ENCODE data around the gene PRICKLE1. TPM values are rescaled to one million over a fixed set of nuclear protein-coding genes. Genes with fewer than 3 reads are reported as not detected.

The PRICKLE1 gene
- polyA plus RNA-seq, 6 donors from 2014 or later, result 16.9 to 45.2 (median 35.4) TPM

- peak overlapping the region in 1 of 6 donors; percentile 53 for H3K27ac Mint-ChIP-seq
- H3K27me3 Mint-ChIP-seq, result no peaks in the 10 kb centered on the region
- H3K36me3 Mint-ChIP-seq, result no peaks in the 10 kb centered on the region
- H3K4me3 Mint-ChIP-seq, result no peak overlapping the region
- H3K4me1 Mint-ChIP-seq, result no peaks in the 10 kb centered on the region
- no peak for ATAC-seq (ENCODE audit: low read depth in 2 of 2)
- DNase-seq, result no peak
- no peaks in the 10 kb centered on the region for H3K9me3 Mint-ChIP-seq
Measured at GRCh38 chr12:42490261-42490842, 99.2 kb downstream of the PRICKLE1 start.

- no peak for ATAC-seq (ENCODE audit: low read depth in 2 of 2)
- Mint-ChIP-seq H3K4me3 (peak overlapping the region in 1 of 8 donors; percentile 1), H3K27me3 (no peaks in the 10 kb centered on the region), H3K36me3 (no peaks in the 10 kb centered on the region), H3K9me3 (no peaks in the 10 kb centered on the region), H3K4me1 (peaks cover 10 to 22% (median 21%) of the 10 kb centered on the region in 3 donors), H3K27ac (peak overlapping the region in 2 of 6 donors; percentile 9 to 42)
- no peak for DNase-seq
Measured at GRCh38 chr12:42486407-42486806, 103.1 kb downstream of the PRICKLE1 start.

DNA sequence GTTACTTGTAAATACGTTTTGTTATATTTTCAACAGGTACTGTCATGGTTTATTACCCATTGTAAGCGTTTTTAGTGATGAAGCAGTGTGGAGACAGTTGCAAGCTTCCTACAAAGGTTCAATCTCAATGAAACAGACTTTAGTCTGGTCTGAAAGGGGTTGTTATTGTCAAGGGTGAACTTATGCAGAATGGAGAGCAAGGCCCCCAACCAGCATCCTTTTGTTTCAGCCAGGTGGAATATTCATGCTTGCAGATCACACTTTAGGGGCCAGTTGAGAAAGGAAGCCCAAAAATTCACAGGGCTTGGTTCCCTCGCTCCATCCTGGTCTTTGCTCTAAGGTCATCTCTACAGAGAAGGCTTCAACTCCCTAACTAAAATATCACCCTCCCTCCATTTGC, 103.7 kb downstream of the PRICKLE1 start:
- peaks cover 15 to 28% (median 26%) of the 10 kb centered on the region in 3 donors for H3K4me1 Mint-ChIP-seq
- ATAC-seq (ENCODE audit: low read depth in 2 of 2) (no peak), DNase-seq (no peak)
- H3K27me3 Mint-ChIP-seq, result no peaks in the 10 kb centered on the region
- no peaks in the 10 kb centered on the region for H3K9me3 Mint-ChIP-seq
- no peaks in the 10 kb centered on the region for H3K36me3 Mint-ChIP-seq
- peak overlapping the region in 2 of 6 donors; percentile 46 to 47 for H3K27ac Mint-ChIP-seq
- peak overlapping the region in 1 of 8 donors; percentile 1 for H3K4me3 Mint-ChIP-seq

DNA sequence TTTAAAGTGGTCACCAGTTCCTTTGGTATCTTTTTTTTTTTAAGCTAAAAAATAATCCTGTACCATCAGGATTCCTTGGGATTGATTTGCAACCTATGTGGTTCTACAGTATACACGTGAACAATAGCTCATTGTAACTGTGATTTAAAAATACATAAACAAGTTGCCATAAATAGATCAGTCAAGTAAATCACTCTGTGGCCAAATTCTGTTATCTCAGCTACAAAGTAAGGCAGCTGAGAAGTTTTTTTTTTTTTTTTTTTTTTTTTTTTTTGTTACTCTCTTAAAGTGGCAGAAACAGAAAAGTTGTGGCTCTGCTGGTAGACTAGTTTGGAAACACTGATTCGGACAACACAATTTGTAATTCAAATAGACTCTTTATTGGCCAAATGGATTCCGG, 104.5 kb downstream of the PRICKLE1 start:
- ATAC-seq (ENCODE audit: low read depth in 2 of 2) (no peak), DNase-seq (no peak)
- no peaks in the 10 kb centered on the region for H3K27me3 Mint-ChIP-seq
- H3K4me1 Mint-ChIP-seq, result peaks cover 23 to 36% (median 35%) of the 10 kb centered on the region in 3 donors
- peak overlapping the region in 3 of 8 donors; percentile 17 to 97 (median 91) for H3K4me3 Mint-ChIP-seq
- no peaks in the 10 kb centered on the region for H3K36me3 Mint-ChIP-seq
- no peaks in the 10 kb centered on the region for H3K9me3 Mint-ChIP-seq
- H3K27ac Mint-ChIP-seq, result peak overlapping the region in 2 of 6 donors; percentile 97 to 98

DNA sequence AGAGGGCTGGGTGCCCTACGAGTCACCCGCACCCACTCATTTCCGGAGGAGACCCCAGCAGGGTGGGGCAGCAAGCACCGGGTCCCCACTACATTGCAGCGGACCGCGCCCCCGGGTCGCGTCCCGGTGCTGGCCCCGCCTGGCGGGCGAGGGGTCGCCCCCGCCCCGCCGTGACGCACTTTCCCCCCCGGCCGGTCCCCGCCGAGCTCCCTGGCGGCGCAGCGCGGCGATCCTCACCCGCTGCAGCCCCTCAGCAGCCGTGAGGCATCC, 106.1 kb downstream of the PRICKLE1 start:
- Mint-ChIP-seq H3K9me3 (no peaks in the 10 kb centered on the region), H3K4me3 (peak overlapping the region; percentile 90 to 99 (median 97)), H3K36me3 (no peaks in the 10 kb centered on the region), H3K27me3 (no peaks in the 10 kb centered on the region), H3K4me1 (peaks cover 34 to 51% (median 50%) of the 10 kb centered on the region in 3 donors), H3K27ac (peak overlapping the region; percentile 97 to 99 (median 98))
- DNase-seq (peak; percentile 75), ATAC-seq (ENCODE audit: low read depth in 2 of 2) (peak; percentile 53 to 54)

DNA sequence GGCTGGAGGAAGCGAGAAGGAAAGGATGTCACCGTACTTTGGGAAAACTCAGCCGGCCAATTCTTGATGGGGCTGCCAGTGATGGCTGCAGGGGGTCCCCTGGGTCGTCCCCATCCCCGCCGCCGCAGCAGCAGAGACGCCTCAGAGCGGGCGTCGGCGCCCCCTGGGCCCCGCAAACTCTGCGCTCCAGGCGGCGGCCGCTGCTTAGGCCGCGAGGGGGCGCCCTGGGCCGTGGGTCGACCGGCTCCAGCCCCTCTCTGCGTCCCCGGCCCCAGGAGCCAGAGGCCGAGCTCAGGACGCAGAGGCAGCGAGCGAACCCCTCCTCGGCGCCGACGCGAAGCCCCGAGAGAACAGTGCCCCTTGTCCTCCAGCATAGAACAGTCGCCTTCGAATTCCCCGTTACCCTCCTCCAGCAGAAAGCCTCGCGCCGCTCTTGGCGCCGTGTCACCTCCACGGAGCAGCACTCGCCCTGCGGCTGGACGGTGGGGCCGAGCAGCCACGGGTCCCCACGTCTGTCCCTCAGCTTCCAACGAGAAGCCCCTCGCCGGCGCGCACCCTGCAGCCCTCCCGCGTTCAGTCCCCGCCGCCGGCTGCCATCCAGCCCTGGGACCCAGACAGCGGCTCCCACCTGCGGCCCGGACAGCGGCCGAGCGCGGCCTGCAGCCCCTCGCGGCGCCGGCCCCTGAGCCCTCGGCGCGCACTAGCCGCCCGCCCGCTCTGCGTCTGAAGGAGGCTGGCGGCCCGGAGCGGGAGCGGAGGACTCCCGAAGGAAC, 106.6 kb downstream of the PRICKLE1 start:
- H3K4me1 Mint-ChIP-seq, result peaks cover 39 to 56% (median 55%) of the 10 kb centered on the region in 3 donors
- ATAC-seq (ENCODE audit: low read depth in 2 of 2), result peak; percentile 65 to 67

GRCh38 chr12:42482041-42482747, 107.4 kb downstream of the PRICKLE1 start:
- peak overlapping the region; percentile 88 to 99 (median 94) for H3K4me3 Mint-ChIP-seq
- DNase-seq, result no peak
- no peaks in the 10 kb centered on the region for H3K36me3 Mint-ChIP-seq
- H3K27me3 Mint-ChIP-seq, result no peaks in the 10 kb centered on the region
- peaks cover 41 to 61% (median 60%) of the 10 kb centered on the region in 3 donors for H3K4me1 Mint-ChIP-seq
- no peaks in the 10 kb centered on the region for H3K9me3 Mint-ChIP-seq
- H3K27ac Mint-ChIP-seq, result peak overlapping the region in 5 of 6 donors; percentile 82 to 97 (median 87)
- ATAC-seq (ENCODE audit: low read depth in 2 of 2), result no peak

More for the DNA sequence above, 106.6 kb downstream of the PRICKLE1 start:
- H3K9me3 Mint-ChIP-seq, result no peaks in the 10 kb centered on the region
- H3K36me3 Mint-ChIP-seq, result no peaks in the 10 kb centered on the region
- no peaks in the 10 kb centered on the region for H3K27me3 Mint-ChIP-seq
- H3K27ac Mint-ChIP-seq, result peak overlapping the region in 5 of 6 donors; percentile 86 to 97 (median 88)
- peak; percentile 83 for DNase-seq
- peak overlapping the region; percentile 88 to 99 (median 96) for H3K4me3 Mint-ChIP-seq

DNA sequence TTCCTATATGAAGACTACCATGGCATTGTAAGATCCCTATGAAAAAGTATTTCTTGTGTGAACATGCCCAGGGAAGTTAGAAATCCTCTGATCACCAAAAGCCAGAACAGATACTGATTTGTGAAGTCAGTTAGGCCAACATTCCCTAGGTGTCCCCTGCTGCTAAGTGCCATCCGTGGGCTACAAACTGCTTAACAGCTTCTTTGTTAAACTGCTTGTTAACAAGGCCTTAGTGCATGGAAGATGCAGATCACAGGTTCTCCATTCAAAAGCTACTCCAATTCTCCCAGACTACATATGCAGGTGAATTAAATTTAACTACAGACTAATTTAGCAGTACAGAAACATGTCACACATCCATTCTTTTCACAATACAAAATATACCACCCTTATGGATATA, 108.2 kb downstream of the PRICKLE1 start:
- H3K4me1 Mint-ChIP-seq, result peaks cover 41 to 68% (median 60%) of the 10 kb centered on the region in 3 donors
- H3K27me3 Mint-ChIP-seq, result no peaks in the 10 kb centered on the region
- DNase-seq (no peak), ATAC-seq (ENCODE audit: low read depth in 2 of 2) (no peak)
- H3K9me3 Mint-ChIP-seq, result no peaks in the 10 kb centered on the region
- H3K36me3 Mint-ChIP-seq, result no peaks in the 10 kb centered on the region
- peak overlapping the region in 3 of 6 donors; percentile 75 to 97 (median 88) for H3K27ac Mint-ChIP-seq
- peak overlapping the region in 7 of 8 donors; percentile 88 to 98 (median 93) for H3K4me3 Mint-ChIP-seq

DNA sequence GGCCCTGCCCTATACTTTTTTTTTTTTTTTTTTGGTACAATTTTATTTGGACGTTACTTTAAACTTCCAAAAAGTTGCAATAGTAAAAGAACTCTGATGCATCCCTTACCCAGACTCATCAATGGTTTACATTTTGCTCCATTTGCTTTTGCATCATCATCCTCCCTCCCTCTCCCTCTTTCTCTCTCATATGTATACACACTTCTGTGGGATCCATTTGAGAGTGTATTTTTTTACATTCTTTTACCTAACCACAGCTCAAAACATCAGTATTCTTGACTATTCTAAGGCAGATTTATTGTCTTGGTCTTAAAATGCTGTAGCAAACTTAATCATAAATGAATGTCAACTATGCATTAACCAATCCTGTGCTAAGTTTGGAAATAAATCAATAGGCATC, 111.6 kb downstream of the PRICKLE1 start:
- ATAC-seq (ENCODE audit: low read depth in 2 of 2) (no peak), DNase-seq (no peak)
- Mint-ChIP-seq H3K27ac (peak overlapping the region in 4 of 6 donors; percentile 7 to 82 (median 66)), H3K4me1 (peaks cover 51 to 91% (median 74%) of the 10 kb centered on the region in 3 donors), H3K9me3 (no peaks in the 10 kb centered on the region), H3K4me3 (peak overlapping the region in 4 of 8 donors; percentile 15 to 64 (median 52)), H3K27me3 (no peaks in the 10 kb centered on the region), H3K36me3 (no peaks in the 10 kb centered on the region)

- peaks cover 61 to 93% (median 77%) of the 10 kb centered on the region in 3 donors for H3K4me1 Mint-ChIP-seq
- H3K27ac Mint-ChIP-seq, result peak overlapping the region; percentile 75 to 94 (median 88)
Measured at GRCh38 chr12:42475106-42475505, 114.4 kb downstream of the PRICKLE1 start.

GRCh38 chr12:42474391-42474790, 115.2 kb downstream of the PRICKLE1 start:
- Mint-ChIP-seq H3K9me3 (no peaks in the 10 kb centered on the region), H3K27me3 (no peaks in the 10 kb centered on the region), H3K27ac (peak overlapping the region in 5 of 6 donors; percentile 56 to 94 (median 89)), H3K36me3 (peaks cover 0 to under 1% of the 10 kb centered on the region in 2 donors), H3K4me3 (peak overlapping the region in 3 of 8 donors; percentile 68 to 82 (median 81)), H3K4me1 (peaks cover 61 to 92% (median 76%) of the 10 kb centered on the region in 3 donors)
- DNase-seq (no peak), ATAC-seq (ENCODE audit: low read depth in 2 of 2) (no peak)

More at GRCh38 chr12:42475106-42475505, 114.4 kb downstream of the PRICKLE1 start:
- Mint-ChIP-seq H3K27me3 (no peaks in the 10 kb centered on the region), H3K9me3 (no peaks in the 10 kb centered on the region), H3K4me3 (peak overlapping the region; percentile 48 to 84 (median 76)), H3K36me3 (no peaks in the 10 kb centered on the region)
- ATAC-seq (ENCODE audit: low read depth in 2 of 2) (peak; percentile 71 to 77), DNase-seq (peak; percentile 39)

- H3K27me3 Mint-ChIP-seq, result no peaks in the 10 kb centered on the region
- no peak for ATAC-seq (ENCODE audit: low read depth in 2 of 2)
- peak overlapping the region in 6 of 8 donors; percentile 21 to 74 (median 36) for H3K4me3 Mint-ChIP-seq
Measured at GRCh38 chr12:42473561-42473960, 116.0 kb downstream of the PRICKLE1 start.

GRCh38 chr12:42473130-42473529, 116.4 kb downstream of the PRICKLE1 start:
- no peaks in the 10 kb centered on the region for H3K9me3 Mint-ChIP-seq
- H3K27me3 Mint-ChIP-seq, result no peaks in the 10 kb centered on the region
- H3K36me3 Mint-ChIP-seq, result peaks cover 0 to 4% of the 10 kb centered on the region in 2 donors
- H3K4me3 Mint-ChIP-seq, result peak overlapping the region in 6 of 8 donors; percentile 26 to 65 (median 61)
- peaks cover 61 to 92% (median 76%) of the 10 kb centered on the region in 3 donors for H3K4me1 Mint-ChIP-seq
- ATAC-seq (ENCODE audit: low read depth in 2 of 2), result no peak
- DNase-seq, result no peak
- peak overlapping the region; percentile 79 to 94 (median 92) for H3K27ac Mint-ChIP-seq

More at GRCh38 chr12:42473561-42473960, 116.0 kb downstream of the PRICKLE1 start:
- Mint-ChIP-seq H3K36me3 (peaks cover 0 to 4% of the 10 kb centered on the region in 2 donors), H3K9me3 (no peaks in the 10 kb centered on the region), H3K27ac (peak overlapping the region; percentile 35 to 94 (median 72)), H3K4me1 (peaks cover 61 to 92% (median 76%) of the 10 kb centered on the region in 3 donors)
- DNase-seq, result no peak
